Nucleus accumbens (tissue), 56 donors: ENCODE measurements around the gene MYRFL.
A peak's percentile ranks its signal among the peaks of the same experiment; 100 is the strongest.
"Not testable (repeated sequence)": the region's sequence is repeated elsewhere in the genome, so short reads cannot be mapped to it uniquely, and the experiment has no call there.

Source experiments
- DNase-seq, 56 donors: peaks; one replicate each; lab custom pipeline; 2025; lab: John Stamatoyannopoulos, UW

Gene MYRFL

GRCh38 chr12:69824966-69825560 lies at the start of gene MYRFL:
Gene MYRFL (plus strand): TSS chr12:69825227. CDS start chr12:69825518, 291 bp downstream.
- no peak for DNase-seq

GRCh38 chr12:69779928-69780327 lies 45.1 kb upstream of the MYRFL start:
- DNase-seq, result peak in 2 of 56 donors; percentile 0

- DNase-seq, result no peak
Observed at GRCh38 chr12:69783365-69783764, 41.7 kb upstream of the MYRFL start.

GRCh38 chr12:69789351-69789750 lies 35.7 kb upstream of the MYRFL start:
- DNase-seq, result no peak

- DNase-seq, result no peak
Observed at GRCh38 chr12:69792533-69792932, 32.5 kb upstream of the MYRFL start.

GRCh38 chr12:69807101-69807897 lies 17.7 kb upstream of the MYRFL start:
- DNase-seq, result not testable (repeated sequence)

GRCh38 chr12:69810870-69811498 lies 14.0 kb upstream of the MYRFL start:
- DNase-seq, result no peak

- no peak for DNase-seq
Observed at GRCh38 chr12:69816082-69816481, 8.9 kb upstream of the MYRFL start.

GRCh38 chr12:69821032-69821455 lies 4.0 kb upstream of the MYRFL start:
- no peak for DNase-seq

GRCh38 chr12:69821456-69822159 lies 3.4 kb upstream of the MYRFL start:
- peak in 24 of 56 donors; percentile 1 to 55 (median 18) for DNase-seq

GRCh38 chr12:69822201-69822860 lies 2.7 kb upstream of the MYRFL start:
- DNase-seq, result no peak

- DNase-seq, result no peak
Observed at GRCh38 chr12:69824028-69824427, 999 bp upstream of the MYRFL start.

GRCh38 chr12:69828897-69829296 lies 3.9 kb downstream of the MYRFL start:
- DNase-seq, result no peak

GRCh38 chr12:69833696-69834095 lies 8.7 kb downstream of the MYRFL start:
- DNase-seq, result no peak

GRCh38 chr12:69834147-69834546 lies 9.1 kb downstream of the MYRFL start:
- DNase-seq, result no peak

GRCh38 chr12:69834576-69834975 lies 9.5 kb downstream of the MYRFL start:
- no peak for DNase-seq

GRCh38 chr12:69835081-69835480 lies 10.1 kb downstream of the MYRFL start:
- DNase-seq, result no peak

GRCh38 chr12:69836015-69836414 lies 11.0 kb downstream of the MYRFL start:
- no peak for DNase-seq

- peak in 19 of 56 donors; percentile 3 to 48 (median 8) for DNase-seq
Observed at GRCh38 chr12:69837191-69837590, 12.2 kb downstream of the MYRFL start.

GRCh38 chr12:69837657-69838415 lies 12.8 kb downstream of the MYRFL start:
- DNase-seq, result no peak
